HL-60/S4 treated with phorbol 12-myristate 13-acetate at 8.2 ng/mL for 4 days and 3 days (cell line): Measurements from ENCODE around the gene NT5M.

ENCODE experiments used
- in situ Hi-C: fragments of 300-500 bp; cut with MboI; formaldehyde crosslinking; loops from 2 replicates; pipeline ENCODE4 v1.15.0; 2022; ENCODE audit warnings: low sequenced_read_pairs

Gene NT5M

GRCh38 chr17:17352836-17353624 is 49.9 kb downstream of the NT5M start:
- in situ Hi-C loops = loop anchor here (25.0 kb wide), 1 partner anchor 284 kb away; no protein-coding TSS in a partner anchor

- in situ Hi-C loops = loop anchor here (25.0 kb wide), 1 partner anchor 283 kb away; no protein-coding TSS in a partner anchor
Measured at GRCh38 chr17:17353625-17354484, 50.7 kb downstream of the NT5M start.

- in situ Hi-C loops = loop anchor here (25.0 kb wide), 1 partner anchor 283 kb away; no protein-coding TSS in a partner anchor
Measured at GRCh38 chr17:17354560-17355349, 51.6 kb downstream of the NT5M start.

- in situ Hi-C loops = loop anchor here (25.0 kb wide), 1 partner anchor 282 kb away; no protein-coding TSS in a partner anchor
Measured at GRCh38 chr17:17355426-17355825, 52.3 kb downstream of the NT5M start.

- in situ Hi-C loops = loop anchor here (25.0 kb wide), 1 partner anchor 281 kb away; no protein-coding TSS in a partner anchor
Measured at GRCh38 chr17:17356149-17356930, 53.2 kb downstream of the NT5M start.

- in situ Hi-C loops = loop anchor here (25.0 kb wide), 1 partner anchor 280 kb away; no protein-coding TSS in a partner anchor
Measured at GRCh38 chr17:17356931-17357270, 53.7 kb downstream of the NT5M start.

- in situ Hi-C loops = loop anchor here (25.0 kb wide), 1 partner anchor 279 kb away; no protein-coding TSS in a partner anchor
Measured at GRCh38 chr17:17358060-17358751, 55.0 kb downstream of the NT5M start.

GRCh38 chr17:17358866-17359265 is 55.7 kb downstream of the NT5M start:
- in situ Hi-C loops = loop anchor here (25.0 kb wide), 1 partner anchor 278 kb away; no protein-coding TSS in a partner anchor

- in situ Hi-C loops = loop anchor here (25.0 kb wide), 1 partner anchor 278 kb away; no protein-coding TSS in a partner anchor
Measured at GRCh38 chr17:17359271-17359670, 56.1 kb downstream of the NT5M start.

GRCh38 chr17:17360087-17360730 is 57.0 kb downstream of the NT5M start:
- in situ Hi-C loops = loop anchor here (25.0 kb wide), 1 partner anchor 277 kb away; no protein-coding TSS in a partner anchor

- in situ Hi-C loops = loop anchor here (25.0 kb wide), 1 partner anchor 276 kb away; no protein-coding TSS in a partner anchor
Measured at GRCh38 chr17:17361543-17361866, 58.3 kb downstream of the NT5M start.

- in situ Hi-C loops = loop anchor here (25.0 kb wide), 1 partner anchor 275 kb away; no protein-coding TSS in a partner anchor
Measured at GRCh38 chr17:17361867-17362539, 58.8 kb downstream of the NT5M start.

GRCh38 chr17:17362540-17362930 is 59.4 kb downstream of the NT5M start:
- in situ Hi-C loops = loop anchor here (25.0 kb wide), 1 partner anchor 275 kb away; no protein-coding TSS in a partner anchor

GRCh38 chr17:17363638-17364337 is 60.6 kb downstream of the NT5M start:
- in situ Hi-C loops = loop anchor here (25.0 kb wide), 1 partner anchor 274 kb away; no protein-coding TSS in a partner anchor

GRCh38 chr17:17364338-17364667 is 61.1 kb downstream of the NT5M start:
- in situ Hi-C loops = loop anchor here (25.0 kb wide), 1 partner anchor 273 kb away; no protein-coding TSS in a partner anchor

GRCh38 chr17:17365476-17366110 is 62.4 kb downstream of the NT5M start:
- in situ Hi-C loops = loop anchor here (25.0 kb wide), 1 partner anchor 272 kb away; no protein-coding TSS in a partner anchor

GRCh38 chr17:17366235-17366634 is 63.1 kb downstream of the NT5M start:
- in situ Hi-C loops = loop anchor here (25.0 kb wide), 1 partner anchor 271 kb away; no protein-coding TSS in a partner anchor
